ENCODE measurements around the gene ATPAF1. TPM values are rescaled to one million over a fixed set of nuclear protein-coding genes. Genes with fewer than 3 reads are reported as not detected.
"Not testable (repeated sequence)": the region's sequence is repeated elsewhere in the genome, so short reads cannot be mapped to it uniquely, and the experiment has no call there.

The ATPAF1 gene
- total RNA-seq, 1 donor from 2014 or later: 29.2 TPM

- Histone ChIP-seq H3K4me3 (ENCODE audit: low read depth, low read length) (no peak overlapping the region), H3K27me3 (ENCODE audit: control insufficient read depth, insufficient read depth, low read length) (no peaks in the 10 kb centered on the region), H3K36me3 (ENCODE audit: control insufficient read depth, insufficient read depth, low read length) (no peaks in the 10 kb centered on the region)
- TF ChIP-seq CTCF (IDR thresholded peaks at IDR 0.05; ENCODE audit: insufficient read depth, low read length, severe bottlenecking): no peak
- DNase-seq (ENCODE audit: low read depth) (no peak), FAIRE-seq (no peak)
Observed at GRCh38 chr1:46652321-46653100, 15.7 kb downstream of the ATPAF1 start.

- not testable (repeated sequence) for H3K36me3 ChIP-seq (ENCODE audit: control insufficient read depth, insufficient read depth, low read length); DNase-seq (ENCODE audit: low read depth); FAIRE-seq
Observed at GRCh38 chr1:46651152-46651551, 17.0 kb downstream of the ATPAF1 start.

GRCh38 chr1:46650491-46650890 lies 17.7 kb downstream of the ATPAF1 start:
- FAIRE-seq: no peak
- H3K36me3 ChIP-seq (ENCODE audit: control insufficient read depth, insufficient read depth, low read length): no peaks in the 10 kb centered on the region

More at GRCh38 chr1:46651152-46651551, 17.0 kb downstream of the ATPAF1 start:
- H3K4me3 ChIP-seq (ENCODE audit: low read depth, low read length); H3K27me3 ChIP-seq (ENCODE audit: control insufficient read depth, insufficient read depth, low read length): not testable (repeated sequence)

GRCh38 chr1:46649764-46650163 lies 18.4 kb downstream of the ATPAF1 start:
- no peak for TF ChIP-seq CTCF (IDR thresholded peaks at IDR 0.05; ENCODE audit: insufficient read depth, low read length, severe bottlenecking)
- FAIRE-seq: no peak
- Histone ChIP-seq H3K36me3 (ENCODE audit: control insufficient read depth, insufficient read depth, low read length) (no peaks in the 10 kb centered on the region), H3K4me3 (ENCODE audit: low read depth, low read length) (no peak overlapping the region), H3K27me3 (ENCODE audit: control insufficient read depth, insufficient read depth, low read length) (no peaks in the 10 kb centered on the region)
- no peak for DNase-seq (ENCODE audit: low read depth)

More at GRCh38 chr1:46650491-46650890, 17.7 kb downstream of the ATPAF1 start:
- DNase-seq (ENCODE audit: low read depth): no peak
- Histone ChIP-seq H3K4me3 (ENCODE audit: low read depth, low read length) (no peak overlapping the region), H3K27me3 (ENCODE audit: control insufficient read depth, insufficient read depth, low read length) (no peaks in the 10 kb centered on the region)
- no peak for TF ChIP-seq CTCF (IDR thresholded peaks at IDR 0.05; ENCODE audit: insufficient read depth, low read length, severe bottlenecking)

DNA sequence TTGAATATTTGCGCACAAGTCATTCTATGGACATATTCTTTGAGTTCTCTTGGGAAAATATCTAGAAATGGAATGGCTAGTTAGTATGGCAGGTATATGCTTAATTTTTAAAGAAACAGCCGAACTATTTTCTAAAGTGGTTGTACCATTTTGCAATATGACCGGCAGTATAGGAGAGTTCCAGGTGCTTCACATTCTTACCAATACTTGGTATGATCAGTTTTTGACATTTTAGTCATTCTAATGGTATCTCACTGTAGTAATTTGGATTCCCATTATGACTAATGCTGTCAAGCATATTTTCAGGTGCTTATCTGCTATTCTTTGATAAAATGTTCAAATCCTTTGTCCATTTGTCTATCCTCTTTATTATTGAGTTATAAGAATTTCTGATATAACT lies 20.6 kb downstream of the ATPAF1 start:
- no peak for DNase-seq (ENCODE audit: low read depth)
- TF ChIP-seq CTCF (IDR thresholded peaks at IDR 0.05; ENCODE audit: insufficient read depth, low read length, severe bottlenecking): no peak
- Histone ChIP-seq H3K27me3 (ENCODE audit: control insufficient read depth, insufficient read depth, low read length) (no peaks in the 10 kb centered on the region), H3K4me3 (ENCODE audit: low read depth, low read length) (no peak overlapping the region), H3K36me3 (ENCODE audit: control insufficient read depth, insufficient read depth, low read length) (no peaks in the 10 kb centered on the region)
- FAIRE-seq: no peak

GRCh38 chr1:46646844-46647243 lies 21.3 kb downstream of the ATPAF1 start:
- Histone ChIP-seq H3K4me3 (ENCODE audit: low read depth, low read length) (no peak overlapping the region), H3K36me3 (ENCODE audit: control insufficient read depth, insufficient read depth, low read length) (no peaks in the 10 kb centered on the region), H3K27me3 (ENCODE audit: control insufficient read depth, insufficient read depth, low read length) (no peaks in the 10 kb centered on the region)
- DNase-seq (ENCODE audit: low read depth) (no peak), FAIRE-seq (no peak)
- TF ChIP-seq CTCF (IDR thresholded peaks at IDR 0.05; ENCODE audit: insufficient read depth, low read length, severe bottlenecking): no peak
